ENCODE results near the gene TSPAN31. TPM values are rescaled to one million over a fixed set of nuclear protein-coding genes. Genes with fewer than 3 reads are reported as not detected.

The TSPAN31 gene
- total and polyA plus RNA-seq, 2 of the 8 experiments (the other 6 are each of a cell fraction or from before 2014, with no cell fraction given) = 15.8 to 31.4 TPM

GRCh38 chr12:57765698-57766463 is 21.0 kb downstream of the TSPAN31 start (continued):
- TF ChIP-seq EZH2 (IDR thresholded peaks at IDR 0.05; ENCODE audit: low read depth, low read length, severe bottlenecking) (peak; percentile 52), TCF12 (IDR thresholded peaks at IDR 0.05; ENCODE audit: low read depth, low read length) (no peak), YY1 (IDR thresholded peaks at IDR 0.05; ENCODE audit: low read depth, low read length) (no peak), SIRT6 (IDR thresholded peaks at IDR 0.05; ENCODE audit: low read length) (no peak), POLR2A (IDR thresholded peaks at IDR 0.05; ENCODE audit: control extremely low read depth in 1 of 2, low read depth in 2 of 2, low read length in 2 of 2) (no peak)

All from H1 (cell line).